IMR-90 (cell line): ENCODE measurements around the gene SCYL2. TPM values are rescaled to one million over a fixed set of nuclear protein-coding genes. Genes with fewer than 3 reads are reported as not detected.

ENCODE experiments used
- ATAC-seq: fragments of 200-7000 bp; cut with Tn5 transposase; 2 replicates; pipeline ENCODE4 v1.9.1; 2020; ENCODE audit warnings: low read depth, mild to moderate bottlenecking, moderate library complexity
- BruUV-seq: library from RNA; stranded (reverse); fragments of 400-500 nt; replicated peaks from 2 replicates; lab custom pipeline; 2021; lab: Mats Ljungman, UMichigan
- CTCF ChIA-PET: fragments of 300-600 bp; formaldehyde crosslinking; extraction: SDS; loops from one replicate; lab custom pipeline; 2021; ENCODE audit warnings: antibody characterized with exemption; lab: Yijun Ruan, JAX
- POLR2A ChIA-PET: fragments of 300-600 bp; sonication (Branson Sonifier 250); formaldehyde crosslinking; loops from one replicate; lab custom pipeline; 2022; ENCODE audit warnings: antibody characterized with exemption; ENCODE audit not compliant: unreplicated experiment; lab: Charles Lee
- DNase-seq: peaks from one replicate; pipeline ENCODE4 v3.0.0; 2013
- H2AFZ ChIP-seq: replicated peaks from 2 replicates; pipeline ENCODE3; 2013; ENCODE audit warnings: low read length, mild to moderate bottlenecking; ENCODE audit not compliant: poor library complexity
- H2AK5ac ChIP-seq: 2 replicates; pipeline ENCODE4 v1.6.1; 2013; ENCODE audit warnings: low read depth, low read length, inconsistent platforms
- H2AK9ac ChIP-seq: replicated peaks from 2 replicates; pipeline ENCODE3; 2013; ENCODE audit warnings: mild to moderate bottlenecking, low read depth, low read length, moderate library complexity; ENCODE audit not compliant: poor library complexity
- H2BK120ac ChIP-seq: 2 replicates; pipeline ENCODE4 v1.6.1; 2013; ENCODE audit warnings: low read depth, low read length, inconsistent platforms
- H2BK15ac ChIP-seq: 3 replicates; pipeline ENCODE4 v1.6.1; 2013; ENCODE audit warnings: low read depth, low read length, inconsistent platforms
- H2BK20ac ChIP-seq: 2 replicates; pipeline ENCODE4 v1.6.1; 2013; ENCODE audit warnings: low read depth, mild to moderate bottlenecking, inconsistent platforms, low read length, moderate library complexity
- H2BK5ac ChIP-seq: 2 replicates; pipeline ENCODE4 v1.6.1; 2013; ENCODE audit warnings: mild to moderate bottlenecking, low read depth, low read length, inconsistent platforms; ENCODE audit not compliant: poor library complexity, severe bottlenecking
- H3K14ac ChIP-seq: replicated peaks from 2 replicates; pipeline ENCODE4 v1.6.1; 2013; ENCODE audit warnings: low read depth, low read length, inconsistent platforms
- H3K18ac ChIP-seq: 2 replicates; pipeline ENCODE4 v1.6.1; 2013; ENCODE audit warnings: low read depth, low read length, control low read depth
- H3K23ac ChIP-seq: 2 replicates; pipeline ENCODE4 v1.6.1; 2013; ENCODE audit warnings: low read depth, low read length, inconsistent platforms
- H3K27ac ChIP-seq: 2 replicates; pipeline ENCODE4 v1.5.1; 2013; ENCODE audit warnings: mild to moderate bottlenecking, control low read depth, low read length; ENCODE audit not compliant: insufficient read depth
- H3K27me3 ChIP-seq: 2 replicates; pipeline ENCODE4 v1.6.1; 2013; ENCODE audit warnings: low read length; ENCODE audit not compliant: control insufficient read depth, insufficient read depth
- H3K36me3 ChIP-seq: 2 replicates; pipeline ENCODE4 v1.6.1; 2013; ENCODE audit warnings: low read length, mixed read lengths; ENCODE audit not compliant: control insufficient read depth, insufficient read depth
- H3K4ac ChIP-seq: 2 replicates; pipeline ENCODE4 v1.6.1; 2013; ENCODE audit warnings: low read depth, low read length, inconsistent platforms
- H3K4me1 ChIP-seq: 2 replicates; pipeline ENCODE4 v1.6.1; 2013; ENCODE audit warnings: low read length, mixed read lengths; ENCODE audit not compliant: control insufficient read depth, insufficient read depth
- H3K4me2 ChIP-seq: 2 replicates; pipeline ENCODE4 v1.6.1; 2013; ENCODE audit warnings: low read depth, mild to moderate bottlenecking, control low read depth, low read length, moderate library complexity
- H3K4me3 ChIP-seq: 2 replicates; pipeline ENCODE4 v1.5.1; 2013; ENCODE audit warnings: low read depth, mild to moderate bottlenecking, control low read depth, low read length, moderate library complexity; ENCODE audit not compliant: insufficient read depth
- H3K56ac ChIP-seq: 2 replicates; pipeline ENCODE4 v1.6.1; 2013; ENCODE audit warnings: low read length, inconsistent platforms; ENCODE audit not compliant: insufficient read depth; ENCODE audit errors: extremely low read depth
- H3K79me1 ChIP-seq, 2 experiments: 2 replicates each; pipeline ENCODE4 v1.6.1; 2013; ENCODE audit warnings: low read length in 2 of 2, inconsistent platforms in 1 of 2, low read depth in 1 of 2
- H3K9ac ChIP-seq: 2 replicates; pipeline ENCODE4 v1.6.1; 2013; ENCODE audit warnings: low read depth, low read length, control low read depth
- H3K9me1 ChIP-seq: 2 replicates; pipeline ENCODE4 v1.6.1; 2013; ENCODE audit warnings: low read length, inconsistent platforms; ENCODE audit not compliant: insufficient read depth
- H3K9me3 ChIP-seq: 2 replicates; pipeline ENCODE4 v1.6.1; 2013; ENCODE audit warnings: low read length; ENCODE audit not compliant: control insufficient read depth, insufficient read depth
- H4K20me1 ChIP-seq: 2 replicates; pipeline ENCODE4 v1.6.1; 2013; ENCODE audit warnings: low read length, inconsistent platforms; ENCODE audit not compliant: insufficient read depth
- H4K5ac ChIP-seq: 2 replicates; pipeline ENCODE4 v1.6.1; 2013; ENCODE audit warnings: mild to moderate bottlenecking, low read depth, low read length, control low read depth
- H4K8ac ChIP-seq, 2 experiments: 2 replicates each; pipeline ENCODE4 v1.6.1; 2013; ENCODE audit warnings: low read depth in 2 of 2, low read length in 2 of 2, control low read depth in 1 of 2, inconsistent platforms in 1 of 2
- H4K91ac ChIP-seq: 2 replicates; pipeline ENCODE4 v1.6.1; 2013; ENCODE audit warnings: low read depth, low read length, inconsistent platforms; ENCODE audit not compliant: insufficient read depth
- CEBPB ChIP-seq: IDR thresholded peaks from 2 replicates; pipeline ENCODE4 v1.6.1; 2012; ENCODE audit warnings: low read depth, low read length, improper control_type of control experiment
- CHD1 ChIP-seq: IDR thresholded peaks from 2 replicates; pipeline ENCODE4 v1.6.1; 2012; ENCODE audit warnings: low read depth, low read length, improper control_type of control experiment
- MAZ ChIP-seq: IDR thresholded peaks from 2 replicates; pipeline ENCODE4 v1.6.1; 2012; ENCODE audit warnings: low read depth, mild to moderate bottlenecking, low read length, improper control_type of control experiment, moderate library complexity, borderline replicate concordance
- RAD21 ChIP-seq: IDR thresholded peaks from 2 replicates; pipeline ENCODE4 v1.6.1; 2012; ENCODE audit warnings: low read length, improper control_type of control experiment
- RCOR1 ChIP-seq: IDR thresholded peaks from 2 replicates; pipeline ENCODE4 v1.6.1; 2012; ENCODE audit warnings: mild to moderate bottlenecking, low read length, improper control_type of control experiment; ENCODE audit not compliant: insufficient replicate concordance
- SMC3 ChIP-seq: fragments of 150-350 bp; IDR thresholded peaks from 2 replicates; pipeline ENCODE4 v1.6.1; 2016; ENCODE audit warnings: low read depth, mild to moderate bottlenecking, antibody characterized with exemption, low read length, moderate library complexity
- WGBS, 2 experiments: methylation state at CpG; one replicate each; pipeline versions ENCODE4 v1.1.5 to v1.1.7; 2013; ENCODE audit warnings: missing lambda C conversion rate in 2 of 2; ENCODE audit not compliant: insufficient read length in 1 of 2; ENCODE audit errors: extremely low coverage in 2 of 2; 5-methylcytosine and 5-hydroxymethylcytosine counted together
- dilution Hi-C: fragments of 300-500 bp; cut with HindIII; formaldehyde crosslinking; loops from one replicate; pipeline ENCODE4 v1.14.3; 2018; ENCODE audit warnings: low sequenced_read_pairs; ENCODE audit not compliant: unreplicated experiment
- in situ Hi-C: fragments of 300-500 bp; cut with MboI; formaldehyde crosslinking; loops from 3 replicates; pipeline ENCODE4 v1.14.3; 2019; ENCODE audit warnings: low sequenced_read_pairs, inconsistent platforms, mixed read lengths
- intact Hi-C: fragments of 100-400 bp; cut with micrococcal nuclease; formaldehyde crosslinking; loops from 2 replicates; pipeline ENCODE4 v1.10.0; 2022
- polyA plus RNA-seq, 3 experiments: library from polyadenylated mRNA; depleted of rRNA; stranded (reverse); fragments of >200 nt; gene quantifications; 2 replicates each; pipeline ENCODE4 v1.2.3, GENCODE V29; 2012; ENCODE audit warnings: low replicate concordance in 1 of 3
- total RNA-seq: library from RNA; depleted of rRNA; stranded (reverse); fragments of >200 nt; gene quantifications from 2 replicates; pipeline ENCODE4 v1.2.3, GENCODE V29; 2012
- TF ChIP-seq, protein P1 (sequence below): fragments of 150-350 bp; IDR thresholded peaks from 2 replicates; pipeline ENCODE4 v1.6.1; 2016; ENCODE audit warnings: low read depth, mild to moderate bottlenecking, low read length, moderate library complexity, borderline replicate concordance

SCYL2 gene
- total and polyA plus RNA-seq, 2 of the 4 experiments (the other 2 are of a cell fraction): 15.3 to 52.0 TPM

DNA sequence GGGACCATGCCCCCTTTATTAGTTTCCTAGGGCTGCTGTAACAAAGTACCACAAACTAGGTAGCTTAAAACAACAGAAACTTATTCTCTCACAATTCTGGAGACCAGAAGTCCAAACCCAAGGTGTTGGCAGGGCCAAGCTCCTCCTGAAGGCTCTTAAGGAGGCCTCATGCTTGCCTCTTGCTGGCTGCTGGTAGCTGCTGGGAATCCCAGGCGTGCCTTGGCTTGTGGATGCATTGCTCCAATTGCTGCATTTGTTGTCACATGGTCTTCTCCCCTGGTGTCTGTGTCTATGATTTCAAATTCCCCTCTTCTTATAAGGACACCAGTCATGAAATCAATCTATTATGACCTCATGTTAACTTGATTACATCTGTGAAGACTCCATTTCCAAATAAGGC is 101.1 kb downstream of the SCYL2 start:
- no peak for TF ChIP-seq RAD21
- no peak for TF ChIP-seq CHD1
- no peak for TF ChIP-seq MAZ
- TF ChIP-seq CEBPB: no peak
- TF ChIP-seq RCOR1: no peak
- TF ChIP-seq, protein P1, sequence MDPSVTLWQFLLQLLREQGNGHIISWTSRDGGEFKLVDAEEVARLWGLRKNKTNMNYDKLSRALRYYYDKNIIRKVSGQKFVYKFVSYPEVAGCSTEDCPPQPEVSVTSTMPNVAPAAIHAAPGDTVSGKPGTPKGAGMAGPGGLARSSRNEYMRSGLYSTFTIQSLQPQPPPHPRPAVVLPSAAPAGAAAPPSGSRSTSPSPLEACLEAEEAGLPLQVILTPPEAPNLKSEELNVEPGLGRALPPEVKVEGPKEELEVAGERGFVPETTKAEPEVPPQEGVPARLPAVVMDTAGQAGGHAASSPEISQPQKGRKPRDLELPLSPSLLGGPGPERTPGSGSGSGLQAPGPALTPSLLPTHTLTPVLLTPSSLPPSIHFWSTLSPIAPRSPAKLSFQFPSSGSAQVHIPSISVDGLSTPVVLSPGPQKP: no peak
- no peak for TF ChIP-seq SMC3
- Histone ChIP-seq H3K9ac (no peak overlapping the region), H3K56ac (no peak overlapping the region), H3K23ac (no peak overlapping the region), H3K18ac (no peak overlapping the region), H2AK9ac (no peak overlapping the region), H3K36me3 (no peaks in the 10 kb centered on the region), H3K4me1 (no peaks in the 10 kb centered on the region), H2BK120ac (no peak overlapping the region), H2BK5ac (no peak overlapping the region), H3K4me3 (no peak overlapping the region), H3K27me3 (peaks cover 3% of the 10 kb centered on the region; the same call in 1 of the 2 replicates), H4K20me1 (no peaks in the 10 kb centered on the region), H2BK20ac (no peak overlapping the region), H4K8ac (no peak overlapping the region), H3K14ac (no peak overlapping the region), H3K9me1 (no peaks in the 10 kb centered on the region), H3K9me3 (no peaks in the 10 kb centered on the region), H4K91ac (no peak overlapping the region), H3K27ac (no peak overlapping the region), H3K4me2 (no peak overlapping the region), H2AFZ (no peak overlapping the region), H3K4ac (no peak overlapping the region), H2AK5ac (no peak overlapping the region), H4K5ac (no peak overlapping the region), H3K79me1 (no peaks in the 10 kb centered on the region), H2BK15ac (no peak overlapping the region)
- in situ Hi-C loops: loop anchor here (25.0 kb wide), 1 partner anchor 169 kb away; no protein-coding TSS in a partner anchor
- intact Hi-C loops: no loop called here
- BruUV-seq: no TSS peak
- 20% methylated on average over 1 of the region's 1 CpG; no CpG with 5 or more reads in 1 of the 2 experiments for WGBS, 2 experiments
- no peak for DNase-seq
- dilution Hi-C loops: no loop called here
- POLR2A ChIA-PET: no interaction called here
- CTCF ChIA-PET: interaction anchor here (0.5 kb wide), 1 partner anchor 30 kb away, joined by 5 read pairs; no protein-coding TSS in a partner anchor
- ATAC-seq: no peak
